GM21447 (cell line): Measurements from ENCODE around the gene DNAAF2.
"Not testable (repeated sequence)": the region's sequence is repeated elsewhere in the genome, so short reads cannot be mapped to it uniquely, and the experiment has no call there.

ENCODE experiments used
- ATAC-seq: cut with Tn5 transposase; IDR thresholded peaks from one replicate; pipeline ENCODE4 v1.9.1; 2021; ENCODE audit not compliant: unreplicated experiment

The DNAAF2 gene, protein sequence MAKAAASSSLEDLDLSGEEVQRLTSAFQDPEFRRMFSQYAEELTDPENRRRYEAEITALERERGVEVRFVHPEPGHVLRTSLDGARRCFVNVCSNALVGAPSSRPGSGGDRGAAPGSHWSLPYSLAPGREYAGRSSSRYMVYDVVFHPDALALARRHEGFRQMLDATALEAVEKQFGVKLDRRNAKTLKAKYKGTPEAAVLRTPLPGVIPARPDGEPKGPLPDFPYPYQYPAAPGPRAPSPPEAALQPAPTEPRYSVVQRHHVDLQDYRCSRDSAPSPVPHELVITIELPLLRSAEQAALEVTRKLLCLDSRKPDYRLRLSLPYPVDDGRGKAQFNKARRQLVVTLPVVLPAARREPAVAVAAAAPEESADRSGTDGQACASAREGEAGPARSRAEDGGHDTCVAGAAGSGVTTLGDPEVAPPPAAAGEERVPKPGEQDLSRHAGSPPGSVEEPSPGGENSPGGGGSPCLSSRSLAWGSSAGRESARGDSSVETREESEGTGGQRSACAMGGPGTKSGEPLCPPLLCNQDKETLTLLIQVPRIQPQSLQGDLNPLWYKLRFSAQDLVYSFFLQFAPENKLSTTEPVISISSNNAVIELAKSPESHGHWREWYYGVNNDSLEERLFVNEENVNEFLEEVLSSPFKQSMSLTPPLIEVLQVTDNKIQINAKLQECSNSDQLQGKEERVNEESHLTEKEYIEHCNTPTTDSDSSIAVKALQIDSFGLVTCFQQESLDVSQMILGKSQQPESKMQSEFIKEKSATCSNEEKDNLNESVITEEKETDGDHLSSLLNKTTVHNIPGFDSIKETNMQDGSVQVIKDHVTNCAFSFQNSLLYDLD

GRCh38 chr14:49634547-49635334 is at the start of gene DNAAF2:
TSS of gene DNAAF2 (minus strand) at chr14:49635244. CDS start at chr14:49635149, 95 bp downstream.
- peak; percentile 31 for ATAC-seq

- no peak for ATAC-seq
These were observed 44.2 kb upstream of the DNAAF2 start for GRCh38 chr14:49679271-49679670.

- ATAC-seq: no peak
These were observed 42.6 kb upstream of the DNAAF2 start for GRCh38 chr14:49677643-49678042.

GRCh38 chr14:49673586-49673985 is 38.5 kb upstream of the DNAAF2 start:
- no peak for ATAC-seq

GRCh38 chr14:49670475-49670874 is 35.4 kb upstream of the DNAAF2 start:
- no peak for ATAC-seq

DNA sequence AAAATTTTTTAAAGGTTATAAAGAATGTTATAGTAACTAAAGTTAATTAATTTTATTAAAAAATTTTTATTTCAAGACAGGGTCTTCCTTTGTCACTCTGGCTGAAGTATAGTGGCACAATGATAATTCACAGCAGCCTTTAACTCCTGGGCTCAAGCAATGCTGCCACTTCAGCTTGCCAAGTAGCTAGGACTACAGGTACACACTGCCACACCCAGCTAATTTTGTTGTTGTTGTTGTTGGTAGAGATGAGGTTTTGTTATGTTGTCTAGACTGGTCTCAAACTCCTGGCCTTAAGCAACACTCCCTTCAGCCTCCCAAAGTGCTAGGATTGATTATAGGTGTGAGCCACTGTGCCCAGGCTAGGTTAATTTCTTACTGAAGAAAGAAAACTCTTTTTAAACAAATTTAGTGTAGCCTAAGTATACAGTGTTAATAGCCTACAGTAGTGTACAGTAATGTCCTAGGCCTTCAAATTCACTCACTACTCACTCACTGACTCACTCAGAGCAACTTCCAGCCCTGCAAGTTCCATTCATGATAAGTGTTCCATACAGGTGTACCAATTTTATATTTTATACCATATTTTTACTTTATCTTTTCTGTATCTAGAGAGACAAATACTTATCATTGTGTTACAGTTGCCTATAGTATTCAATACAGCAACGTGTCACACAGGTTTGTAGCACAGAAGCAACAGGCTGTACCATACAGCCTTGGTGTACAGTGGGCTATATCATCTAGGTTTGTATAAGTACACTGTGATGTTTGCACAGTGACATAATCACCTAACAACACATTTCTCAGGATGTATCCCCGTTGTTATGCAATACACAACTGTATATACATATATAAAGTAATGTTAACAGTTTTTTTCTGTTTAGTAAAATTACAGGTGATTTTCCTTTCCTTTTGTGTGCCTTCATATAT is 24.7 kb upstream of the DNAAF2 start:
- no peak for ATAC-seq

- ATAC-seq: not testable (repeated sequence)
These were observed 22.5 kb upstream of the DNAAF2 start for GRCh38 chr14:49657500-49657899.

GRCh38 chr14:49654511-49654910 is 19.5 kb upstream of the DNAAF2 start:
- ATAC-seq: no peak

- no peak for ATAC-seq
These were observed 18.5 kb upstream of the DNAAF2 start for GRCh38 chr14:49653508-49653907.

DNA sequence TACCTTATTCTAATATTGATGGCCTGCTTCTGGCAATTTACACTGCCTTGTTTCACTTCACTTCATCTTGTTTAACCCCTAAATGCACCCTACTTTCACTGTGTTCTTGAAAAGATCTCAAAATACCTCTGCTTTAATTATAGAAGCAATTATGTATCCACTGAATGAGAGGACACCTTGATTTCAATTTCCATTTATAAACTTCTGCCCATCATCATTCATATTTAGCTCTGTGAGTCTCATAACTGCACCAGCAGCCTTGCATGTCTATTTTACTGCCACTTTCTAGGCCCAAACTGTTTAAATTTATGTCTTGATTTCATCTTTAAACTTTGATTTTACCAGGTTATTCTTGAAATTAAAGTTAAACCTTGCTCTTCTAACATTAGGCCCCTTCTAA is 7.1 kb upstream of the DNAAF2 start:
- ATAC-seq: no peak

DNA sequence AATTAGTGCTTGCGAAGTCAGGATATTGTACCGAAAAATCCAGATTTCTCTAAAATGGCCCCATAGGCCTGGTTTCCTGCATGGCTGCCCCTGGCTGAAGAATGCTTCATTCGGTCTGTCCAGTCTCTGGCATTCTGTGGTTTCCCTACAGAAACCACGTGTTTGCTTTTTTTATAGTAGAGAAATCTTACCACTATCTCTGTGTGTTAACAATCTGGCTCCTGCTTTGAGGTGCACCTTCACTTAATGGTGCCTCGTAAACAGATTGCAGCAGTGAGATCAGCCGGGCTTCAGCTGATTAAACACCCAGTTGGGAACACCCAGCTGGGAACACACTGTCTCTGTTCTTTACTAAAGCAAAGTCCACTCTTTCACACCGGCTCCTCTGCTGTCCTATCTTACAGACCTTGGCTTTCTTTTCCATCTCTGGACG is 6.7 kb upstream of the DNAAF2 start:
- ATAC-seq: no peak

DNA sequence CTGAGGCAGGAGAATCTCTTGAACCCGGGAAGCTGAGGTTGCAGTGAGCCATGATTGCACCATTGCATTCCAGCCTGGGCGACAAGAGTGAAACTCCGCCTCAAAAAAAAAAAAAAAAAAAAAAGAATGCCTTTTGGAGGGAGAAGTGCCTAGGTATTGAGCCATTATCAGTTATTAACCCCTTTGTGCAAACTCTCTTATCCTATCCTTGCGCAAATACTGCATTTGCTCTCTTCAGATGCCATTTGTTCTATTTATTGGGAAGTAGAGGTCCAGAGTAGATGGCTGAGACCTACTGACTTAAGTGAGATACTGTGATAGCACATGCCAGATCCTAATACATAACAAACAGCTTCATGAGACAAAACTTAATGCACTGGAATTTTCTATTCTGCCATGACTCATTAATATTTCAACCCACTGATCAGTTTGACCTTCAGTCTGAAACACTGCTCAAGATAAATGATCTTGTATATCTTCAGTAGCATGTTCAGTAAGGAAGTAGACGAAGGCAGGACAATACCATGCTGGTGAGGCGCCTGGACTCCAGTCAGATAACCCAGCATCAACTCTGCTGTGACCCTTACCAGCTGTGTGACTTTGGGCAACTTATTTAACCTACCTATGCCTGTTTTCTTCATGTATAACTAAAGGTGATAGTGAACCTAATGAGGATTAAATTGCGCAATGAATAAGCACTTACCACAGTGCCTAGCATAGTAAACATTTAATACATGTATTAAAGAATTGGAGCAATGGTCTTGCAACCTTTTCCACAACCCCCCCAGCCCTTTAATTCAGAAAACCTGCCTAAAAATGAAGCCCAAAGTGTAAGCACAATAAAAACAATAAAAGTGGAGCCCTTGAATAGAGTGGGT is 5.7 kb upstream of the DNAAF2 start:
- ATAC-seq: no peak

DNA sequence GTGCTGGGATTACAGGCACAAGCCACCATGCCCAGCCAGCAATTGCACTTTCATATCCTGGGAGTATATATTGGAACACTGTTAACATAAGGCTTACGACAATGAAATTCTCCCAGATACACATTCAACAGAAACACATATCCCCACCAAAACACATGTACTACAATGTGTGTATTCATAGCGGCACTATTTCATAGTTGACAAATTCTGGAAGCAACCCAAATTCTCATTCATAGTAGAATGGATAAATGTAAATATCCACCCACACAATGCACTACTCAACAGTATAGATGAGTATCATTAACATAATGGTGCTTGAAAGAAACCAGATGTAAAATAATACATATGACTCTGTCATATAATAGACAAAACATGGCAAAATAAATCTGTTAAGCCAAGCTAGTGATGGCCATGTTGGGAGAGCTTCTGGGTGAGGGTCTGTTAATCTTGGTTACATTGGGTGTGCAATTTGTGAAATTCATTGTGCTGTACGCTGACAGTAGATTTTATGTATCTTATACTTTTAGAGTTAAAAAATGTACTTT is 2.6 kb upstream of the DNAAF2 start:
- no peak for ATAC-seq

- no peak for ATAC-seq
These were observed 1.8 kb upstream of the DNAAF2 start for GRCh38 chr14:49636866-49637265.

GRCh38 chr14:49633640-49634546 is 1.2 kb downstream of the DNAAF2 start:
- ATAC-seq: peak; percentile 74

- no peak for ATAC-seq
These were observed 10.9 kb downstream of the DNAAF2 start for GRCh38 chr14:49623941-49624839.

DNA sequence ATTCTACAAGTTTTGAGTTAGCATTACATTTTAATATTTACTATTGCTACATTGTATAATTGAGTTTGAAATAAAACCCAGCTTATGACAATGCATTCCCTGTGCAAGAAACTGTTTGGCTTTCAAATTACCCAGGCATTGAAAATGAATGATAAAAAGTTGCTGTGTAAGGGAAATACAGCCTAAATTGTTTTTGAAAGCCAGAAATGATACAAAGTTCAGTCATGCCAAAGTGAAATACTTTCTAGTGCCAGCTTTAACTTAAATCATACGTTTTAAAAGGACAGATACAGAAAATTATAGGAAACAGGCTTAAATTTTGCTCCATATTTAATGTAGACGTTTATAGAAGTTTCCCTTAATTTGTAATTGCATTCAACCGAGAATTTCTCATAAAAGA is 11.7 kb downstream of the DNAAF2 start:
- no peak for ATAC-seq
